Measurements from ENCODE around the gene SOST.
"Not testable (repeated sequence)": the region's sequence is repeated elsewhere in the genome, so short reads cannot be mapped to it uniquely, and the experiment has no call there.

The SOST gene

DNA sequence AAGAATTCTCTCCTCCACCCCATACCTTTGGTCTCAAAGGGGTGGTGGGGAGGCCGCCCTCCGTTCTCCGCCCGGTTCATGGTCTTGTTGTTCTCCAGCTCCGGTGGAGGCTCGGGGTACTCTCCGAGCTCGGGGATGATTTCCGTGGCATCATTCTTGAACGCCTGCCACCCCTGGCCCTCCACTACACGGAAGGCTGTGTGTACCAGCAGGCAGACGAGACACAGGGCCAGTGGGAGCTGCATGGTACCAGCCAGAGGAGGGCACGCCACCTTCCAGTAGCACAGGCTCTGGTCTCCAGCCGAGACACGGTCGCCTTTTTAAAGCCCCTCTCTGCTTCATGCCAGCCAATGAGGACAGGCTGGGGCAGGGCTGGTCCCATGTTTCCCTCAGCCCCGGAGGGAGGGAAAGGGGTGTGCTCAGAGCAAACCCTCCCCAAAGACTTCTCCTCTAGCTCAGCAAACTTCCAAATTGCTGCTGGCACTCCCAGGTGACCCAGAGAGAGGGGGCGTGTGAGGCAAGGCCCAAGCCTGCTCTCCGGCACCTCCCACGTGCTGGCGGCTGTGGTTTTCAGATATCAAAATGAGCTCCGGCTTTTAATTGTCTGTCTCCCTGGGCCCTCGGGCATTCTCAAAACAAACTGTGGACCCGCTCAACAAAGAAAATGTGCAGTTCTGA lies at the start of gene SOST:
TSS of gene SOST (minus strand) at position 295 of the 678 bp plus-strand sequence. CDS start at position 245, 50 bp downstream.
- no peak for DNase-seq (ENCODE audit: low read depth in 2 of 2)

DNA sequence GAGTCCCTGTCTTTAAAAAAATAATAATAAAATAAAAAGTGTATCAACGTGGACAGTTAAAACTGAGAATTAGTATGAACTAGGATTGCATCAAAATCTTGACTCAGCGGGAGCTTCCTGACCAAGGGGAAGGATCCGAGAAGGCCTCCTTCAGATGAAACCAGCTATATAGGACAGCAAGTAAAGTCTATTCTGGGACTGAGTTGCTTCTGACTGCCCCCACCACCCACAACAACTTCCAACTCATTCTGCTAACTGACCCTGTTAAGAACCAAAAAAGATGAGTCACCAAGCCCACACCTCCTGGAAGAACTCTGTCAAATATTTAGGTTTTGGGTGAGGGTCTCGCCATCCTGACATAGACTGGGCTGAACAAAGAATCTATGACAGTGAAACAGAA lies 49.5 kb upstream of the SOST start:
- no peak for DNase-seq (ENCODE audit: low read depth in 2 of 2)

DNA sequence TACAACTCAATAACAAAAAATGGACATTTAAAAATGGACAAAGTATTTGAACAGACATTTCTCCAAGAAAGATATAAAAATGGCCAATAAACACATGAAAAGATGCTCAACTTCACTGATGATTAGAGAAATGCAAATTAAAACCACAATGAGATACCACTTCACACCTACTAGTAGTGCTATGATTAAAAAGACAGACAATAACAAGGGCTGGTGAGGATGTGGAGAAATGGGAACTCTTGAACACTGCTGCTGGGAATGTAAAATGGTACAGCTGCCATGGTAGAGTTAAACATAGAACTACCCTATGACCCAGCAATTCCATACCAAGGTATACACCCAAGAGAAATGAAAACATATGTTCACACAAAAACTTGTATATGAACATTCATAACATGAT lies 46.5 kb upstream of the SOST start:
- DNase-seq (ENCODE audit: low read depth in 2 of 2), result no peak

DNA sequence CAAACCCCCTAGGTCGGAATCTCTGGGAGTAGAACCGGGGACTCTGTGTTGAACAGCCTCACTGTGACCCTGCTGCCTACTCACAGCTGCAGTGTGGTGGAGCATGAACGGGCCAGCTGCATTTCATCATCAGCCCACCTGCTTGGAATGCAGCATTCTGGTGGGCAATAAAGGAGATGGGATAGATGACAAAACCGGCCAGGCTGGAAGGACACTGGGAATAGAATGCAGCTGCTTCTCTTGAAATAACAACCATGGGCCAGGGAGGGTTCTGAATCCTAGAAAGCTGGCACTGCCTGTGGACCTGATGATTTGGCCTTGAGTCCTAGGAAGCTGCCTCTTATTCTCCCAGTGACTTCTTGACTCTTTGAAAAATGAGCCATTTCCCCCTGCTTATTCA lies 45.2 kb upstream of the SOST start:
- no peak for DNase-seq (ENCODE audit: low read depth in 2 of 2)

DNA sequence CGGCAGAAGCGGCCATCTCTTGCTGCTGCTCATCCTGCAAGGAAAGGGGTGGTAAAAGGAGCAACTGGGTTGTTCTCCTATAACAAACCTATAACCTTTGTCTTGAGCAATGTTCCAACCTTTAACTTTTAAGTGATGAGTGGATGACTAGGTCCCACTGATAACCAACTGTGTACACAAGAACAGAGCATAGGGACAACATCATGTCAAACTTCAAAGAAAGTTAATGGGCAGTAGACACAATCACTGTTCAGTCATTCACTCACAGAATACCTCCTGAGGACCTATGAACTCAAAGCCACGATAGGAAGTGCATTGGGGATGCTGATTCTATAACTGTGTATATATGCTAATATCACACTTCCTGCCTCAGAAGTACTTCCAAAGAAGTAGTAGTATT lies 43.3 kb upstream of the SOST start:
- DNase-seq (ENCODE audit: low read depth in 2 of 2), result no peak

DNA sequence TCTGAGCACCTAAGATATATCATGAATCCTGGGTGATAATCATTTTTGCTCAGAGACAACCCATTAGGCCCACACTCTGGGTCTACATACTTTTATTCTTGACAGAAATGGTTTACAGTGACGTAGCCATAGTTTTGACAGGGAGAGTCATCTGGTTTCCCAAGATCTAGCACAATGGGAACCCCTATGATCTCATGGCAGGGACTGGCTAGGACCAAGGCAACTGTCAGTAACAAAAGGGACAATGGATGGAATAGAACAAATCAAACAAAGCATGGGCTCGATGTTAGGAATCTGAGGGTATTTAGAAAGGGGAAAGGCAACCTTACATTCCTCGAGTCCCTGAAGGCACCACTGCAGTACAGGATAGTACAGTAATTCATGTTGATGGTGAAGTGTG lies 42.1 kb upstream of the SOST start:
- no peak for DNase-seq (ENCODE audit: low read depth in 2 of 2)

DNA sequence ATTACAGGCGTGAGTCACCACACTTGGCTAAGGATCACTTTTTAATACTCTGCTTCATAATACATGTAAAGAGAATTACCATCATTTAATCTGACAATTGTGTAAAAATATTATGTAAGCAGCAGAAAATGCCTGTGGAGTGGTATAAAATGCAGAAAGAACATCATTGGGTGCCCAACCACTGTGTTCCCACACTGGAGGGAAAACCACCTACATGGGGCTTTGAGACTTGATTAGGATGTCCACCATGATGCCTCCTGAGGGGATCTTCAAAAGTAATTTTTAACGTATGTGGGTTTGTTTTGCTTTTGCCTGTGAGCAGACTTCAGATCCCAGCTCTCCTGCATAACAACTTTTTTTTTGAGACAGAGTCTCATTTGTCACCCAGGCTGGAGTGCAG lies 40.5 kb upstream of the SOST start:
- no peak for DNase-seq (ENCODE audit: low read depth in 2 of 2)

DNA sequence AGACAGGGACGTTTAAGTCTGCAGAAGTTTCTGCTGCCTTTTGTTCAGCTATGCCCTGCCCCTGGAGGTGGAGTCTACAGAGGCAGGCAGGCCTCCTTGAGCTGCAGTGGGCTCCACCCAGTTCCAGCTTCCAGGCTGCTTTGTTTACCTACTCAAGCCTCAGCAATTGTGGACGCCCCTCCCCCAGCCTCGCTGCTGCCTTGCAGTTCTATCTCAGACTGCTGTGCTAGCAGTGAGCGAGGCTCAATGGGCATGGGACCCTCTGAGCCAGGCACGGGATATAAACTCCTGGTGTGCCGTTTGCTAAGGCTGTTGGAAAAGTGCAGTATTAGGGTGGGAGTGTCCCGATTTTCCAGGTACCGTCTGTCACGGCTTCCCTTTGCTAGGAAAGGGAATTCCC lies 39.4 kb upstream of the SOST start:
- DNase-seq (ENCODE audit: low read depth in 2 of 2), result not testable (repeated sequence)

DNA sequence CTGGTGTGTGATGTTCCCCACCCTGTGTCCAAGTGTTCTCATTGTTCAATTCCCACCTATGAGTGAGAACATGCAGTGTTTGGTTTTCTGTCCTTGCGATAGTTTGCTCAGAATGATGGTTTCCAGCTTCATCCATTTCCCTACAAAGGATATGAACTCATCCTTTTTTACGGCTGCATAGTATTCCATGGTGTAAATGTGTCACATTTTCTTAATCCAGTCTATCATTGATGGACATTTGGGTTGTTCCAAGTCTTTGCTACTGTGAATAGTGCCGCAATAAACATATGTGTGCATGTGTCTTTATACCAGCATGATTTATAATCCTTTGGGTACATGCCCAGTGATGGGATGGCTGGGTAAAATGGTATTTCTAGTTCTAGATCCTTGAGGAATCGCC lies 34.1 kb upstream of the SOST start:
- DNase-seq (ENCODE audit: low read depth in 2 of 2), result not testable (repeated sequence)

DNA sequence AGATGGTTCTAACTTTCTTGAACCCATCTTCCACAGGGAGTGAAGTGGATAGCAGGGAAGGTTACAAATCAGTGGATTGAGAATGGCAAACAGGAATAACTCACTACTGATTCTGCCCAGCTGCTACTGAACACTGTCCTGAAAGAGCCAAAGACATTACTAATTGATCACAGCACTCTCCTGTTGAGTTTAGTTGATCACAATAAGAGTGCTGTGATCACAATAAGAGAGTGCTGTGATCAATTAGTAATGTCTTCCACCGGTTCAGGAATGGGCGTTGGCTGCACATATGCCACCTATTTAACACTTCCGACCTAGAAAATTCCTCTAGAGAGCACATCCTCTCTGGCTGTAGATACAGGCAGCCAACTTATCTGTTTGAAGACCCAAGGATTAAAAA lies 33.0 kb upstream of the SOST start:
- DNase-seq (ENCODE audit: low read depth in 2 of 2), result no peak

DNA sequence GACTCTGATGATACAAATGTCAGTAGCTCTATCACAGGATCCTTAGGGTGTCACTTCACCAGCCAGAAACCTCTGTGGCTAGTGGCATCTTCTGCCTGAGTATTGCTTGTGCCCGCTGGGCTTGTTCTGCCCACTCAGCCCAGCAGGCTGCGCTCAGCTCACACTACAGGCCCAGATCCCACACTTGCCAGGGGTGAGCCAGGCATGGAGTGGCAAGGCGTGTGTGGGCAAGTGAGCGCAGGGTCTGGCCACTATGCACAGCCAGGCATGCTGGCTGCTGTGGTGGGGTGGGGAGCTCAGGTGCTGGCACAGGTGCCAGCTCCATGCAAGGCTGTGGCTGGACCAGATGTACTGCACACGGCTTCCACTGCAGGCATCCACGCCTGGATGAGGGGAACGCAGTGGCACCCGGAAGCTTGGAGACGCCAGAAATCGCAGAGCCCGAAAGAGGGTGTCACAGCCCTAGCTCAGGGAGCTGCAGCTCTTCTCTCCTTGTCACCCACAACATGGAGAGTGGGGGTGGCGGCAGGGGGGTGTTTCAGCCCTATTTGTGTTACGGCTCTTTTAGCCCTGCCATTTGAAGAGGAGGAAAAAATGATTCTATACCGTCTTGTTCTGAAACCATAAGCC lies 31.8 kb upstream of the SOST start:
- no peak for DNase-seq (ENCODE audit: low read depth in 2 of 2)

DNA sequence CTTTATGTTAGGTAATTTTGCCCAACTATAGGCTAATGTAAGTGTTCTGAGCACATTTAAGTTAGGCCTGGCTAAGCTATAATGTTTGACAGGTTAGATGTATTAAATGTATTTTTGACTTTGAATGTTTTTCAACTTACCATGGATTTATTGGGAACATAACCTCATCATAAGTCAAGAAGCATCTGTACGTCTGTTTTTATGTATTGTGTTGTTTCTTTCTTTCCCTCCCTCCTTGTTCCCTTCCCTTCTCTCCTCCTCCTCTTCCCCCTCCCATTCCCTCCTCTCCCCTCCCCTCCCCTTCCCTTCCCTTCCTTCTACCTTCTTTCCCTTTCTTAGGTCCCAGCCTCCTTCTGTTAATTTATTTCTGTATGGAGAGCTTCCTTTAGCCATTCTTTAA lies 30.9 kb upstream of the SOST start:
- no peak for DNase-seq (ENCODE audit: low read depth in 2 of 2)

DNA sequence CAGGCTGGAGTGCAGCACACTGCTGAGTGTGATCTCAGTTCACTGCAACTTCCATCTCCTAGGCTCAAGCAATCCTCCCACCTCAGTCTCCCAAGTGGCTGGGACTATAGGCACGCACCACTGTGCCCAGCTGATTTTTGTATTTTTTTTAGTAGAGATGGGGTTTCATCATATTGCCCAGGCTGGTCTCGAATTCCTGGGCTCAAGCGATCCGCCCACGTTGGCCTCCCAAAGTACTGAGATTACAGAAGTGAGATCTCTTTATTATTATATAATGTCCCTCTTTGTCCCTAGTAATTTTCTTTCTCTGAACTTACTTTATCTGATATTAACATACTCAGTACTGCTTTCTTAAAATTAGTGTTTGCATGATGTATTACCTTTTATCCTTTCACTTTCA lies 29.9 kb upstream of the SOST start:
- no peak for DNase-seq (ENCODE audit: low read depth in 2 of 2)

DNA sequence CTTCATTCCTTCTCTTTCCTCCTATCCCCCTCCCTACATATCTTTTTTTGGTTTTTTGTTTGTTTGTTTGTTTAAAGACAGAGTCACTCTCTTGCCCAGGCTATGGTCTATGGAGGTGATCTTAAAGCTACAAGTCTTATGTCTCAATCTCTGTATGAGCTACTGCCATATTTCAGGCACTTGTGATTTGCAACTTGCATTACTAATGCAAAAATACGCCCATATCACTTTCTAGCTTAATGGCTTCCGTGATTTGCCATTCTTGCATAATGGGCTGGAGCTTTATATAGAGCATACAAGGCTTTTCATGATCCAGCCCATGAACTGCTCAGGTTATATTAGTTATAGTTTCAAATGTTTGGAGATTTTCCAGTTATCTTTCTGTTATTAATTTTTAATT lies 29.1 kb upstream of the SOST start:
- DNase-seq (ENCODE audit: low read depth in 2 of 2), result no peak

DNA sequence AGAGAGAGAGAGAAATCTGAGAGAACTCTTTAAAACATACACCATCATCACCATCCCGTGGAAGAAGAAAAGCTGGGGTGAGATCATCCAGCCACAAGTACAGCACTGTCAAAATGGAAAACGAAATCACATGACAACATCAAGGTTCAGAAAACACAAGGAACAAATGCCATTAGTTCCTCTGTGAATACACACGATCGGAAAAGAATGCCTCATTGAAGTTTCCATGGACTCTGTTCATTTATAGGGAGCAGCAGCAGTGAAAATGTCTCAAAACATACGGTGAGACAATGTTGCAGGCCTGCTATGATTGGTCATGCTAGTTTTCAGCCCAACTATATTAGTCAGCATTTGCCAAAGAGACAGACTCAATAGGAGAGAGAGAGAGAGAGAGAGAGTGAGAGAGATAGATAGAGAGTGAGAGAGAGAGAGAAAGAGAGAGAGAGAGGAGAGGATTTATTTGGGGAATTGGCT lies 26.1 kb upstream of the SOST start:
- DNase-seq (ENCODE audit: low read depth in 2 of 2), result no peak

DNA sequence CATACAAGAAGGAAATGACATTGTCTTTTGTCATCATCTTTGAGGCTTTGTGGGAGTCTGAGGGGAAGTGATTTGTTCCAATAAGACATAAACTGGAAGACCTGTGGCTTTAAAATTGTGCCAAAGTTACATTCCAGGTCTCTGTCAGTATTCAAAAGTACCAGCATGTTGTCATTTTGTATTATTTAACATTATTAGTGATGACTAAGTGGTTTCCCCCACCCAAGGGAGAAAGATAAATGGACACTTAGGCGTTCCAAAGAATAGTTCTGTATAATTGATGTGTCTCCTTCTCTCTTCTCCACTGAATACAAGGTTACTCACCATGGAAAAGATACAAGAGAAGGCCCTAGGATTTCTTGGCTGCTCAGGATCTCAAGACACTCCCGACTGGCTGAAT lies 25.5 kb upstream of the SOST start:
- no peak for DNase-seq (ENCODE audit: low read depth in 2 of 2)

DNA sequence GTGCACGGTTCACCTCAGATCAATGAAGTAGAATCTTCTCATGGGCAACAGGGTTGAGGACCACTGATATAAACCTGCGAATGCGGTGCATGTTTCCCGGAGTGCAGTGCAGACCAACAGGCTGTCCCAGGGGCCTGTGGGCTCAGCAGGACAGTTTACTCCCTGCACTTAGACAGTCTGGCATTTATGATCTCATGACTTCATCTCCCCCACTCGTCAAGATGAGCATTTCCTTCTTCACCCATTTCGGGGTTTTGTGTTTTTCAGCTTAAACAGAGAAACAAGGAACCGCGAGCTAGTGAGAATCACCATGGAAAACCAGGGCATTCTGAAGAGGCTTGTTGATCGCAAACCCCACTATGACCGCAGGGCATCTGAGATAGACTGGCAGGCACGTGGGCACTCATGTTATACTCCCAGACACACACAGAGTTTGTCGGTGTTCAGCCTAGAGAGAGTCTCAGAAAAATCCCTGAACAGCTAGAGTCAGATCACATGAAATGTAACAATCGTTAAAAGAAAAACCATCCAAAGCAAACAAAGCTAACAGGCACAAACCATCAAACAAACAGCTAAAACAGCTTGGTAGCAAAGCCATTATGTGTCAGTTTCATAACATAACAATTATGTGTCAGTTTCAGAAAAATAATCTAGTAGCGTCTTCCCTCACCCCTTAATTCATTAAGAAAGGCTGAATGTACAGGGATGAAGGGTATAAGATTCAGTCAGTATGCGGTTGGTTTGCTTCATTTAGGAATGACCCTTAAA lies 24.5 kb upstream of the SOST start:
- no peak for DNase-seq (ENCODE audit: low read depth in 2 of 2)

DNA sequence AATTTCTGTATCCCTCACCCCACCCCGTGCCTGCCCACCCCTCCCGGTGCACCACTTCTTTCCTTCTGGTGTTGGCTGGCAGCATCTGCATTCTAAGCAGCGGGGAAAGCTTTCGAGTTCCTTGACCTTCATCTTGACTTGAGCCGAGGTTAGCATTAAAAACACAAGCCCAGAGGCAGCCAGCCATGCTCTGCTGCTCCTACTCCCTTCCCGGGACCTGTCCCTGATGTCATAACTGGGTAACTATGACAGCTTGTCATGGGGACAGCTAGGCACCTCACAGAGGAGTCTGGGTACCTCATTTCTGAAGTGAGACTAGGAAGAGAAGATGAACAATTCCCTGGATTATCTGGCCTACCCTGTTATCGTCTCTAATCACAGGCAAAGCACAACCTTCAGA lies 21.5 kb upstream of the SOST start, which contains the start of gene CFAP97D1:
TSS of gene CFAP97D1 (plus strand) at position 301 of the 400 bp plus-strand sequence. CDS start at position 329, 28 bp downstream.
- DNase-seq (ENCODE audit: low read depth in 2 of 2), result no peak

DNA sequence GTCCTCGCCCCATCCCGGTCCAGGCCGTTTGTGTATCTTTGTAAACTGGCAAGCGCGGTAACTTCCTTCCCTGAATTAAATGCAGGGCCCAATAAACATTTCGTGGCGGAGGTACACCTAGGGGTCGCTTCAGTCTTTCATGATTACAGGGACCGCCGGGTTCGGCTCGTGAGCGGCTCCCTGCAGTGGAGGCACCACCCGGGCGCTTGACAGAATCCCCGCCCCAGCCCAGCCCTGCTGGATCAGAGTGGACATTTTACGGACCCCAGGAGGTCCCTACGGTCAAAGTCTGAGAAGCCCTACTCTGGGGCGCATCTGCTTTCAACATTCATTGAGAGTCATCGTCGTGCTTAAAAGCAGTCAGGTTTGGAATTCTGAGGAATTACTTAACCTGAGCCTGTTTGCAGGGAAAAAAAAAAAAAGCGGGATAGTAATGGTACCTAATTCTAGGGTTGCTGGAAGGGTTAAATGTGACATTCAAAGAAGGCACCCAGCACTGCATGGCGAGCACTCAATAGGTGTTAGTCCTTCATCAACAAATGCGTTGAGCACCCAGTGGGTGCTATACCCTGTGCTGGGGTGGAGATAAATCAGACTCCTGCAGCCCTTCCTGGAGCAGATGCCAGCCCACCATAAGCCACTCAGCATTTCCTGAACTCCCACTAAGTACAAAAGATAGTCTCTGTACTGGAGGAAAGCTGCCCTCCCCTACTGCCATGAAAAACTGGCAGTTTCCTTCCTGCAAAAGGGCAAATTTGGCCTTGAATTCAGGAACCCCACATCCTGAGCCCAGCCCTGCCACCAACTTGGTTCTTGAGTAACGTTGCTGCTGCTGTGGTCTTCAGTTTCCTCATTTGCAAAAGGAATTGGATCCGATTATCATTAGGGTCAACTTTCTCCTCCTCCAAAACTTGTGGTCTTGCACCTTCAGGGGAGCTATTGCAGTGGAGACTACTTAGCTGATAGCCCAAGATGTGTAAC lies 20.8 kb upstream of the SOST start:
- DNase-seq (ENCODE audit: low read depth in 2 of 2), result no peak

DNA sequence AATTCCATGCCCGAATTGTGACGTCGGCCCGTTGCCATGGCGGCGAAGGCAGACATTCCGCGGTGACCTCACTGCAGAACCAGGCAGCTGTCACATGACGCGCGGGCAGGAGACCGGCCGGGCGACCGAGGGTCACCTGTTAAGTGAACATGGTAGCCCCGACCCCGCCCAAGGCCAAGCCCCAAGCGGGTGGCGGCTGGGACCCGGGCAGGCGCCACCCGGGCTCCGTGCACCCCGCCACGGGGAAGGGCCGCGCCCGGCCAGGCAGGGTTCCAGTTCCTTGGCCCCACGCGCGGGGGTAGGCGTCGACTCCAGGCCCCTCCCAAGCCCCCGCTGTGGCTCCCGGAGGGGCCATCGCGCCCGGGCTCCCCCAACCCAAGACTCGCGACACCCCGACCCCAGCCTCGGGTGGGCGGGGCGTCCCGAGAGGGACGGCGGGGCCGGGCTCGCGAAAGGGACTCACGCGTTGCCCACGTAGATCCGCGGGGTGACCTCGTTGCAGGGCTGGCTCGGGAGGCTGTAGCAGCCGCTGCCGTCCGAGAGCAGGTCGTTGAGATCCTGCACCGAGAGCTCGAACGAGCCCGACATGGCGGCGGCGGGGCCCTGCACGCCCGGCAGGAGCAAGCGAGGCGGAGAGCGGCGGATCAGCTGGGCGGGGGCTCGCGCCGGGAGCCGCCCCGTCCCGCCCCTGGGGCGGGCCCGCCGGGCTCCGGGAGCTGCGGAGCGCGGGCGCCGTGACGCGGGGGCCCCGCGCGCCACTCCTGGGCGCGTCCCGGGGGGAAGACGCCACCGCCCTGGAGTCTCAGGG lies 19.9 kb upstream of the SOST start, which contains the start of gene DUSP3:
TSS of gene DUSP3 (minus strand) at position 641 of the 808 bp plus-strand sequence. CDS start at position 588, 53 bp downstream.
- peak; percentile 31 to 36 for DNase-seq (ENCODE audit: low read depth in 2 of 2)
